Motor neuron (in vitro differentiated cells): ENCODE results near the gene TSKS. TPM values are rescaled to one million over a fixed set of nuclear protein-coding genes. Genes with fewer than 3 reads are reported as not detected.

ENCODE experiments used
- ATAC-seq, 8 experiments: fragments of 200-7000 bp; cut with Tn5 transposase; replicated peaks in 6 of 8; 2 replicates each; pipeline ENCODE4 v1.8.0; 2021; ENCODE audit warnings: mild to moderate bottlenecking in 8 of 8, moderate library complexity in 8 of 8
- H3K27ac ChIP-seq, 2 donors: fragments of 250-450 bp; sonication (Bioruptor Pico); 2 replicates each; pipeline ENCODE4 v1.9.0; 2021; ENCODE audit warnings: antibody characterized with exemption in 2 of 2, mild to moderate bottlenecking in 2 of 2, moderate library complexity in 1 of 2
- H3K4me1 ChIP-seq, 2 donors: fragments of 250-450 bp; sonication (Bioruptor Pico); replicated peaks in 1 of 2; 2 replicates each; pipeline ENCODE4 v1.6.1; 2021; ENCODE audit warnings: antibody characterized with exemption in 2 of 2, mild to moderate bottlenecking in 2 of 2, moderate library complexity in 1 of 2
- H3K4me3 ChIP-seq, 5 donors: fragments of 250-450 bp; sonication (Bioruptor Pico); 2 replicates each; pipeline ENCODE4 v1.9.0; 2021; ENCODE audit warnings: antibody characterized with exemption in 5 of 5, mild to moderate bottlenecking in 5 of 5, moderate library complexity in 4 of 5
- WGBS, 10 experiments: fragments of 450-650 bp; shearing (Covaris generic); methylation state at CpG; one replicate each; pipeline ENCODE4 v1.0.0; 2022; 5-methylcytosine and 5-hydroxymethylcytosine counted together
- in situ Hi-C, 9 experiments: fragments of 400-800 bp; cut with MboI; loops; one replicate each; pipeline ENCODE4 v1.15.0; 2021; ENCODE audit warnings: low sequenced_read_pairs in 9 of 9, low pct_unique_long_range_greater_than_20kb in 2 of 9; ENCODE audit not compliant: unreplicated experiment in 9 of 9
- total RNA-seq, 8 experiments: library from RNA; unstranded; fragments of 300-600 nt; gene quantifications; 2 replicates each; pipeline versions ENCODE4 v1.2.3 to v1.2.4, GENCODE V29; 2022

TSKS gene
- total RNA-seq, 8 experiments from 2014 or later = 0.19 to 1.6 (median 0.70) TPM; not detected in 5

- Histone ChIP-seq H3K4me1 (peaks cover 0 to 3% of the 10 kb centered on the region in 2 donors), H3K27ac (no peak overlapping the region), H3K4me3 (no peak overlapping the region)
- in situ Hi-C loops = no loop called here
- 74 to 100% (median 93%) methylated on average over 1 to 6 of the region's 8 CpGs for WGBS, 10 experiments
- ATAC-seq = no peak
These were observed 44.6 kb downstream of the TSKS start for GRCh38 chr19:49718511-49718910.

GRCh38 chr19:49716154-49716553, 47.0 kb downstream of the TSKS start:
- Histone ChIP-seq H3K27ac (no peak overlapping the region), H3K4me3 (no peak overlapping the region), H3K4me1 (peaks cover 0 to 7% of the 10 kb centered on the region in 2 donors)
- in situ Hi-C loops = no loop called here
- no peak for ATAC-seq
- WGBS, 10 experiments = 25 to 100% (median 70%) methylated on average over 1 to 3 of the region's 3 CpGs; no CpG with 5 or more reads in 3 of the 10 experiments

GRCh38 chr19:49713236-49713845, 49.8 kb downstream of the TSKS start:
- H3K4me3 ChIP-seq = no peak overlapping the region
- 87 to 91% methylated on average over 3 to 4 of the region's 8 CpGs; no CpG with 5 or more reads in 8 of the 10 experiments for WGBS, 10 experiments
- in situ Hi-C loops = no loop called here

GRCh38 chr19:49712397-49712859, 50.7 kb downstream of the TSKS start:
- 0 to 100% (median 70%) methylated on average over 1 to 4 of the region's 20 CpGs; no CpG with 5 or more reads in 6 of the 10 experiments for WGBS, 10 experiments
- ATAC-seq = peak; percentile 38 to 92 (median 82)
- Histone ChIP-seq H3K27ac (peak overlapping the region in 1 of 2 donors; percentile 47), H3K4me1 (peaks cover 0 to 4% of the 10 kb centered on the region in 2 donors), H3K4me3 (peak overlapping the region in 1 of 5 donors; percentile 9)
- in situ Hi-C loops = no loop called here

More at GRCh38 chr19:49713236-49713845, 49.8 kb downstream of the TSKS start:
- ATAC-seq = peak in 3 of 8 experiments; percentile 14 to 25 (median 21)
- Histone ChIP-seq H3K27ac (peak overlapping the region in 1 of 2 donors; percentile 67), H3K4me1 (peaks cover 0 to 4% of the 10 kb centered on the region in 2 donors)

GRCh38 chr19:49710372-49710951, 52.6 kb downstream of the TSKS start:
- in situ Hi-C loops = no loop called here
- ATAC-seq = peak in 1 of 8 experiments; percentile 16
- Histone ChIP-seq H3K4me1 (peaks cover 0 to 4% of the 10 kb centered on the region in 2 donors), H3K4me3 (no peak overlapping the region), H3K27ac (no peak overlapping the region)
- 67 to 100% (median 100%) methylated on average over 1 to 3 of the region's 20 CpGs; no CpG with 5 or more reads in 6 of the 10 experiments for WGBS, 10 experiments

GRCh38 chr19:49705919-49706318, 57.2 kb downstream of the TSKS start:
- Histone ChIP-seq H3K4me3 (no peak overlapping the region), H3K27ac (no peak overlapping the region), H3K4me1 (no peaks in the 10 kb centered on the region)
- in situ Hi-C loops = no loop called here
- ATAC-seq = peak in 1 of 8 experiments; percentile 10
- WGBS, 10 experiments = 73 to 100% (median 80%) methylated on average over 1 to 3 of the region's 16 CpGs; no CpG with 5 or more reads in 6 of the 10 experiments

GRCh38 chr19:49704888-49705642, 58.0 kb downstream of the TSKS start:
- no peak for ATAC-seq
- Histone ChIP-seq H3K4me3 (no peak overlapping the region), H3K4me1 (no peaks in the 10 kb centered on the region), H3K27ac (no peak overlapping the region)
- in situ Hi-C loops = no loop called here
- whole genome bisulfite sequencing, 10 experiments = 90 to 100% (median 97%) methylated on average over 2 to 9 of the region's 22 CpGs; no CpG with 5 or more reads in 4 of the 10 experiments

- 20 to 100% (median 87%) methylated on average over 1 to 6 of the region's 40 CpGs; no CpG with 5 or more reads in 6 of the 10 experiments for WGBS, 10 experiments
- H3K4me3 ChIP-seq = no peak overlapping the region
- in situ Hi-C loops = no loop called here
- H3K27ac ChIP-seq = no peak overlapping the region
- peak in 4 of 8 experiments; percentile 14 to 32 (median 23) for ATAC-seq
- H3K4me1 ChIP-seq = no peaks in the 10 kb centered on the region
These were observed 61.8 kb downstream of the TSKS start for GRCh38 chr19:49701271-49701786.

- in situ Hi-C loops = no loop called here
- ATAC-seq = peak in 3 of 8 experiments; percentile 17 to 23 (median 22)
These were observed 62.5 kb downstream of the TSKS start for GRCh38 chr19:49700563-49700962.

GRCh38 chr19:49699364-49699763, 63.7 kb downstream of the TSKS start:
- H3K4me3 ChIP-seq = no peak overlapping the region
- no peaks in the 10 kb centered on the region for H3K4me1 ChIP-seq
- in situ Hi-C loops = no loop called here
- H3K27ac ChIP-seq = no peak overlapping the region
- WGBS, 10 experiments = 65 to 100% (median 94%) methylated on average over 1 to 4 of the region's 5 CpGs; no CpG with 5 or more reads in 2 of the 10 experiments
- no peak for ATAC-seq

More at GRCh38 chr19:49700563-49700962, 62.5 kb downstream of the TSKS start:
- Histone ChIP-seq H3K4me1 (no peaks in the 10 kb centered on the region), H3K27ac (no peak overlapping the region), H3K4me3 (no peak overlapping the region)
- WGBS, 10 experiments = 90% methylated on average over 4 of the region's 11 CpGs; no CpG with 5 or more reads in 9 of the 10 experiments

GRCh38 chr19:49696865-49697264, 66.2 kb downstream of the TSKS start:
- peaks cover 6% of the 10 kb centered on the region in 2 donors for H3K4me1 ChIP-seq
- no peak for ATAC-seq
- H3K4me3 ChIP-seq = no peak overlapping the region
- H3K27ac ChIP-seq = no peak overlapping the region
- WGBS, 10 experiments = 43 to 100% (median 90%) methylated on average over 1 to 7 of the region's 7 CpGs; no CpG with 5 or more reads in 2 of the 10 experiments
- in situ Hi-C loops = no loop called here

GRCh38 chr19:49696115-49696514, 67.0 kb downstream of the TSKS start:
- 53 to 100% (median 76%) methylated on average over 1 to 6 of the region's 6 CpGs; no CpG with 5 or more reads in 2 of the 10 experiments for WGBS, 10 experiments
- Histone ChIP-seq H3K4me1 (peaks cover 6% of the 10 kb centered on the region in 2 donors), H3K4me3 (no peak overlapping the region), H3K27ac (no peak overlapping the region)
- in situ Hi-C loops = no loop called here
- no peak for ATAC-seq
